Neural cell (in vitro differentiated cells): ENCODE results near the gene HS3ST3A1.

ENCODE experiments used
- CTCF ChIP-seq: fragments of 450-650 bp; IDR thresholded peaks from 2 replicates; pipeline ENCODE4 v1.5.1; 2014; ENCODE audit warnings: antibody characterized with exemption, mild to moderate bottlenecking, moderate library complexity; ENCODE audit not compliant: poor library complexity, severe bottlenecking
- EZH2 ChIP-seq: fragments of 200-600, 300-800 bp; shearing (Covaris generic), sonication (generic); IDR thresholded peaks from 2 replicates; pipeline ENCODE4 v1.6.1; 2014; ENCODE audit warnings: antibody characterized with exemption, low read length, borderline replicate concordance, mild to moderate bottlenecking; ENCODE audit not compliant: insufficient read depth, poor library complexity, severe bottlenecking
- MXI1 ChIP-seq: fragments of 450-650 bp; conservative IDR thresholded peaks from 2 replicates; pipeline ENCODE4 v1.6.1; 2014; ENCODE audit warnings: antibody characterized with exemption, mild to moderate bottlenecking; ENCODE audit not compliant: poor library complexity, severe bottlenecking
- REST ChIP-seq: IDR thresholded peaks from 2 replicates; pipeline ENCODE4 v1.6.1; 2012; ENCODE audit warnings: borderline replicate concordance
- TAF1 ChIP-seq: IDR thresholded peaks from 2 replicates; pipeline ENCODE4 v1.6.1; 2012; ENCODE audit warnings: low read depth

- TF ChIP-seq REST: no peak
- no peak for TF ChIP-seq CTCF
- TF ChIP-seq EZH2: no peak
- TF ChIP-seq MXI1: no peak
- TF ChIP-seq TAF1: no peak
Measured at GRCh38 chr17:13478326-13478830, 123.4 kb downstream of the HS3ST3A1 start.
